Measurements from ENCODE around the gene PCAT6. TPM values are rescaled to one million over a fixed set of nuclear protein-coding genes. Genes with fewer than 3 reads are reported as not detected.

PCAT6 gene
- total RNA-seq (10 to 100 TPM; 11.5 to 29.4 TPM), polyA plus RNA-seq (ENCODE audit: insufficient read depth, low read depth, low replicate concordance) (80.5 TPM)
- long read RNA-seq, donor 1, partial matches to known transcripts, result 0 of 1 reads
- long read RNA-seq, donor 1, other reads (novel, unspliced or antisense), result 0 of 1 reads
- long read RNA-seq, donor 2, partial matches to known transcripts, result 0 of 1 reads
- long read RNA-seq, donor 2, other reads (novel, unspliced or antisense), result 0 of 1 reads

- Histone ChIP-seq H3K9me3 (no peaks in the 10 kb centered on the region), H3K27ac (peak within 1 kb of the TSS; percentile 86 to 90), H3K4me1 (peaks cover 19% of the 10 kb centered on the region), H3K4me3 (peak within 1 kb of the TSS; percentile 71 to 79), H3K36me3 (ENCODE audit: low read depth, missing control alignments) (no peaks in the 10 kb centered on the region), H3K27me3 (no peaks in the 10 kb centered on the region)
- intact Hi-C loops (cut with DNase I; ENCODE audit: low total_unique reads), result no loop called here
- 0 to 1% methylated on average over 31 to 48 of the region's 53 CpGs for WGBS, 2 donors
- TF ChIP-seq CTCF (IDR thresholded peaks at IDR 0.05), result no peak
- peak; percentile 59 for TF ChIP-seq POLR2A (IDR thresholded peaks at IDR 0.05)
- peak; percentile 98 for DNase-seq
Measured at GRCh38 chr1:202810615-202811295, at the start of gene PCAT6. Gene PCAT6, plus strand, starts transcription at chr1:202810954.

- H3K27me3 ChIP-seq, result no peaks in the 10 kb centered on the region
- H3K4me1 ChIP-seq, result no peaks in the 10 kb centered on the region
- 55 to 59% methylated on average over 2 of the region's 2 CpGs for WGBS, 2 donors
- no peaks in the 10 kb centered on the region for H3K36me3 ChIP-seq (ENCODE audit: low read depth, missing control alignments)
- TF ChIP-seq CTCF (IDR thresholded peaks at IDR 0.05) (no peak), POLR2A (IDR thresholded peaks at IDR 0.05) (no peak)
- peak overlapping the region in 1 of 2 donors; percentile 2 for H3K27ac ChIP-seq
- H3K4me3 ChIP-seq, result no peak overlapping the region
- intact Hi-C loops (cut with DNase I; ENCODE audit: low total_unique reads), result no loop called here
- no peak for DNase-seq
- H3K9me3 ChIP-seq, result no peaks in the 10 kb centered on the region
Measured at GRCh38 chr1:202762019-202762418, 48.7 kb upstream of the PCAT6 start.

DNA sequence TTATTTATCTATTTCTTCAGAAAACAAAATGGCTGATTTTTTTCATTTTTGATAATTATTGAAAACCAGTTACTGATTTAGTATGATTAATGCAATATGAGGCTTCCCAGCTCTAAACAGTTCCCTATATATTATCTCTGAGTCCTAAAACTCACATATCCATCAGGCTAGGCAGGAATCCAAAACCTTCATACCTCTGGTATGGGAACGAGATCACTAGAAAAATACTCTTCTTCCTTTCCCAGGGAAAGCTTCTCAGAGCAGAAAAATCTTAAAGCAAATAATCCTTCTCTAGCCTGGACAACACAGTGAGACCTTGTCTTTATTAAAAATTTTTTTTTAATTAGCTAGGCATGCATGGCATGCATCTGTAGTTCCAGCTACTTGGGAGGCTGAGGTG, 45.0 kb upstream of the PCAT6 start:
- DNase-seq, result no peak
- H3K27me3 ChIP-seq, result no peaks in the 10 kb centered on the region
- intact Hi-C loops (cut with DNase I; ENCODE audit: low total_unique reads), result no loop called here
- TF ChIP-seq POLR2A (IDR thresholded peaks at IDR 0.05) (no peak), CTCF (IDR thresholded peaks at IDR 0.05) (no peak)
- no peaks in the 10 kb centered on the region for H3K9me3 ChIP-seq
- H3K4me3 ChIP-seq, result no peak overlapping the region
- no peaks in the 10 kb centered on the region for H3K36me3 ChIP-seq (ENCODE audit: low read depth, missing control alignments)
- H3K4me1 ChIP-seq, result no peaks in the 10 kb centered on the region
- 83 to 94% methylated on average over 1 of the region's 1 CpG for WGBS, 2 donors
- H3K27ac ChIP-seq, result no peak overlapping the region

DNA sequence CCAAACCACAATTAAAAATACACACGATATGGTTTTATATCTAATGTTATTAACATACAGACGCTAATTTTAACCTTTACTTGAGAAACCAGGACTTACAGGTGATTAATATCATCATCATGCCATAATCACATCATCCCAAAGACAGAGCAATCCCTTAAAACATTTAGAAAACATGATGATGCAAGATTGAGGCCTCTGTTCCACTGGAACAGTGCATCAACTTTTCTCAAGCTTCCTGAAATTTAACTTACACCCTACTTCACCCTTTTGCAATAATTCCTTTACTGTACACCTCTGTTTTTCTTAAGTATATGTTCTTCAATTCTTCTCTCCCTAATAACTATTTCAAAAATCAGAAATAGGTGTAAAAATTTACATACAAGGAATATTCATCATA, 40.6 kb upstream of the PCAT6 start:
- Histone ChIP-seq H3K27me3 (no peaks in the 10 kb centered on the region), H3K9me3 (no peaks in the 10 kb centered on the region), H3K4me1 (no peaks in the 10 kb centered on the region), H3K36me3 (ENCODE audit: low read depth, missing control alignments) (no peaks in the 10 kb centered on the region), H3K4me3 (no peak overlapping the region), H3K27ac (no peak overlapping the region)
- DNase-seq, result no peak
- intact Hi-C loops (cut with DNase I; ENCODE audit: low total_unique reads), result no loop called here
- no peak for TF ChIP-seq CTCF (IDR thresholded peaks at IDR 0.05)
- TF ChIP-seq POLR2A (IDR thresholded peaks at IDR 0.05), result no peak
- 87 to 96% methylated on average over 2 of the region's 2 CpGs for WGBS, 2 donors

All from testis (tissue), 5 donors.